ENCODE measurements around the gene SDK1.
A peak's percentile ranks its signal among the peaks of the same experiment; 100 is the strongest.
"Not testable (repeated sequence)": the region's sequence is repeated elsewhere in the genome, so short reads cannot be mapped to it uniquely, and the experiment has no call there.

Gene SDK1

GRCh38 chr7:3544202-3544601 lies 243.2 kb downstream of the SDK1 start:
- DNase-seq: no peak

GRCh38 chr7:3548815-3549214 lies 247.8 kb downstream of the SDK1 start:
- no peak for DNase-seq

- DNase-seq: no peak
These were observed 248.5 kb downstream of the SDK1 start for GRCh38 chr7:3549601-3550000.

DNA sequence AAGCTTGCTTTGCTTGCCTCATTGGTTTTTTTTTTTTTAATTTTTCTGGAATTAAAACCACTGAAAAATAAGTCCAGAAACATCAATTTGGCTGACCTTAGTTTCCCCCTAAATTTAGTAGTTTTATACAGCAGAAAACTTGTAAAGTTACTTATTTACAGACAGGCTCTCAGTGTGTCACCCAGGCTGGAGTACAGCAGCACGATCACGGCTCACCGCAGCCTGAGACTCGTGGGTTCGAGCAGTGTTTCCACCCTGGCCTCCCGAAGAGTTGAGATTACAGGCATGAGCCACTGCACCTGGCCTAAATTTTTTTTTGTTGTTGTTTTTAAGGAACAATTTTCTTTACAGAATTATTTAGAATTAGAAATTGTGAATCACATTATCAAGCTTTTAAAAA lies 250.5 kb downstream of the SDK1 start:
- DNase-seq: no peak

DNA sequence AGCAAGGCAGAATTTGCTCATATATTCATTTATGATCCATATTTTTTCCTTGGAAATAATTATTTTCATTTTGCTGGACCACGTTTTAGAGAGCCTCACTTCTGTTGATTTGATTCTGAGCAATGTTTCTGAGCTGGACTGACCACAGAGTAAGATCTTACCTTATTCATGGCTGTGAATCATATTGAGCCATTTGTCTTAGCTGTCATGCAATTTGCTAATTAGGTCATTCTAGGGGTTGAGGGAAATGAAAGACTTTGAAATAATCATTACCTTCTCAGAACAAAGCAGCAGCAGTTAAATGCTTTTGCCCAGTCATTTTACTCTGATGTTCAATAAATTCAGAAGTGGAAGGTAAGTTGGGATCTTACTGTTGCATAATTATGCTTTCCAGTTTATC lies 251.4 kb downstream of the SDK1 start:
- DNase-seq: no peak

GRCh38 chr7:3558400-3558799 lies 257.3 kb downstream of the SDK1 start:
- DNase-seq: no peak

DNA sequence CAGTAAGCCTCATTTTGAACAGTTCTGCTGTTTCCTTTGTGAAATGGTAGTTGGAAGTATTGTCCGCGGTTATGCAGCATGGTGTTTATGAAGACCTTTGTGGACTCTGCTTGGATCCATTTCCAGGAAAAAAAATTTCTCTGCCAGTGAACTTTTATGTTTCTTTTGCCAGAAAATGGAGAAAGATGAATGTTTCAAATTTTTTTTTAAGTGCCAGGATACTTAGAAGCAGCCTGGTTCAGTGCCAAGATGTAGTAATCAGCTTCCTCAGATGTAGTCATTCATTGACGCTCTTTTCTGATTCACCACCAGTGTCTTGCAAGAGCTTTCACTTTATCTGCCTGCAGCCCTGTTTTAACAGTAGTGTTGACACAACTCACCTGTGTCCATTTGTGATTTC lies 258.2 kb downstream of the SDK1 start:
- peak; percentile 10 for DNase-seq

- no peak for DNase-seq
These were observed 259.4 kb downstream of the SDK1 start for GRCh38 chr7:3560495-3560894.

DNA sequence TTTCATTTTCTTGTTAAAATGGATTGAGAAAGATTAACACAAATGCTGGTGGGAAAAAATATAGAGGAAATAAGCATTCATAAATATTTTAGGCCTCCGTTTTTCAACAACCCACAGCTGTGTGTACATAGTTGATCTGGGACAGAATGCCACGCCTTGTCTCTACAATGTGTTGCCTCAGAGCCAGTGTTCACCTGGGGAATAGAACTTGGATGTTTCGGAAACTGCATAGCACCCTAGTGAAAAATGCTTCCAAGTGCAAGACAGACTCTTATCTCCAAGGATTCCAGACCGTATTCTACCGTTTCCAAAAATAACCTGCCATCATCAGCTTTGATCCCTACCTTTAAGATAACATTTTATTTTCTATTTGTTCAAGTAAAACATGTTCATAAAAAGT lies 260.9 kb downstream of the SDK1 start:
- no peak for DNase-seq

DNA sequence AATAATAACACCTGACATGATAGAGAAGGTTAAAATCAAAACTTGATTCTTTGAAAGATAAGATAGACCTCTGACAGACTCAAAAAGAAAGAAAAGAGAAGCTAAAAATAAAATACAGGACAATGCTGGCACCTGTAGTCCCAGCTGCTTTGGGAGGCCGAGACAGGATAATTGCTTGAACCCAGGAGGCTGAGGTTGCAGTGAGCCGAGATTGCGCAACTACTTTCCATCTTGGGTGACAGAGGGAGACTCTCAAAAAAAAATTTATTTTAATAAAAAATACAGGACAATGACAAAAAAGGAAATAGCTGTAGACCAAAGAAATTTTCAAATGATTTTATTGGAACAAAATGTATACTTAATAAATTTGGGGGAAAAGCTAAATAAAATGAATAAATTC lies 263.2 kb downstream of the SDK1 start:
- DNase-seq: no peak

DNA sequence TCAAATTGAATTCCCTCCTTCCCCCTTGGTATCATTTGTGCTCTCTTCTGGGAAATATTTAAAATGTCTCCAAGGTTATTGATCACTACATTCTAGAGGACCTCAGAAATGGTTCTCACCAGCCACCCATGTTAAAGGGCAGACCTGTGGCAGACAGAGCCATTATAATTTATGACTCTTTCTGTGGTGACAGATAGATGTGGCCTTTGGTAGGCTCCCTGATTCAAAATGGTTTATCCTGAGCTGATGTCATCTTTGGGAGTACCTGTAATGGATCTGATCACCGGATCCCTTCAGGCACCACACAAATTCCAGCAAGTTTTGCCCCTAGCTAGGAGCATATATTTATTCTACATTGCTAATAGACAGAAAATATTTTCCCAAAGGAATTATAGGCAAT lies 267.5 kb downstream of the SDK1 start:
- no peak for DNase-seq

- no peak for DNase-seq
These were observed 268.6 kb downstream of the SDK1 start for GRCh38 chr7:3569643-3570042.

GRCh38 chr7:3573151-3573550 lies 272.1 kb downstream of the SDK1 start:
- DNase-seq: no peak

DNA sequence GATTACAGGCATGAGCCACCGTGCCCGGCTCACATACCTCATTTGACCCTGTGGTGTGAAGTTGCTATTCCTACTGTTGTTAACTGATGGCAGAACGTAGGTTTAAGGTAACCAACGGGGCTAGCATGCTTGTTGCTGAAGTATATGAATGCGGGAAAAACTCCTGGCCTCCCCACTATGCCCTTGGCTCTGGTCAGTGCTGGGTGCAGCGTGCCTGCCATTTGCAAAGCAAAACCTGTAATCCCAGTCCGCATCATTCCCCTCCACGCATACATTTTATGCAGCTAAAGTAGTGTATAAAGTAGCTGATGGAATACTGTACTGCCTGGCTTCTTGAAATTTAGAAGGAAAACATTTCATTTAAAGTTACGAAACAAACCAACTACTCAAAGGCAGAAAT lies 273.3 kb downstream of the SDK1 start:
- DNase-seq: no peak

DNA sequence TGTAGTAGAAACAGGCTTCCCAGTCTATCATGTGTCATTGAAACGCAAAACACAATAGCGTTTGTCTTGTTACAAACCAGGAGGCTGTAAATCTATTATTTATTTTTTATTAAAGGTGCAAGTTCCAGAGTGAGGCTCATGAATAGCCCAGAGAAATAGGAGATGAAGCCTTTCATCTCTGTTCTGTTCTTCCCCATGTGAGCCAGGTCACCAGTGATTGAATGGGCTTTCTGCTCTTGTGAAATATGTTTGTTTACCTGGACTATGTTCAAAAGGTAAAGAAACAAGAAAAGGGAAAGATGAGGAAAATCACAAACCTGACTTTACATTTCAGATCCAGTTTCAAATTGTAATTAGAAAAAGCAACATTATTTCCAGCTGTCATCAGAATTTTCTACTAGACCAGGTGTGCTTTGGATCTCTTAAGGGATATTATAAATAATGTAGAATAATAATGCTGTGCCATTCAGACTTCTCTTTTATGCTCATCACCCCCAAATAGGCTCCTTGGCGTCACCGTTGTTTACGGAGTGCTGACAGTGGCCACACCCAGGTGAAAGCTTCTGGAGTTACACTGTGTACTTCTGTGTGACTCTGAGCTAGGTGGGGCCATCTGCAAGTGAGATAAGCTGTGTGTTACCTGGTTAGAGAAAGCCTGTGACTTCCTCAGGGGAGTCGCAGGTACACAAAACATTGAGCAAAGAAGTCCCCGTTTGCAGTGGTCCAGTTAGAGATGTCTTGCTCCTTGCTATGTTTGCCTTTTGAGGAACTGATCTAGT lies 274.9 kb downstream of the SDK1 start:
- DNase-seq: no peak

DNA sequence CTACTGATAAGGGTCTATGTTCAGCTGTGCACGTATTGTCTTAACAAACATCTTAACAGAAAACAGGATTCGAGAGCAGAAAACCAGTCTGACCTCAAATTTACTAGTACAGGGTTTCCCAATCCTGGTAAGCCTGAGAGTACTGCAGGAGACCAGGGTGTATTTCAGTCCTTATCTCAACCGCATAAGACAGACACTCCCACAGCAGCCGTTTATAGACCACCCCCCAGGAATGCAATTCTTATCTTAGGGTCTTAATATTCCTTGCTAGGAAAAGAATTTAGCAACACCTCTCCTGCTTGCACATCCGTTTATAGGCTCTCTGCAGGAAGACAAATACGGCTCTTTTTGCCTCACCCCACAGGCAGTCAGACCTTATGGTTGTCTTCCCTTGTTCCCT lies 277.3 kb downstream of the SDK1 start:
- DNase-seq: no peak

DNA sequence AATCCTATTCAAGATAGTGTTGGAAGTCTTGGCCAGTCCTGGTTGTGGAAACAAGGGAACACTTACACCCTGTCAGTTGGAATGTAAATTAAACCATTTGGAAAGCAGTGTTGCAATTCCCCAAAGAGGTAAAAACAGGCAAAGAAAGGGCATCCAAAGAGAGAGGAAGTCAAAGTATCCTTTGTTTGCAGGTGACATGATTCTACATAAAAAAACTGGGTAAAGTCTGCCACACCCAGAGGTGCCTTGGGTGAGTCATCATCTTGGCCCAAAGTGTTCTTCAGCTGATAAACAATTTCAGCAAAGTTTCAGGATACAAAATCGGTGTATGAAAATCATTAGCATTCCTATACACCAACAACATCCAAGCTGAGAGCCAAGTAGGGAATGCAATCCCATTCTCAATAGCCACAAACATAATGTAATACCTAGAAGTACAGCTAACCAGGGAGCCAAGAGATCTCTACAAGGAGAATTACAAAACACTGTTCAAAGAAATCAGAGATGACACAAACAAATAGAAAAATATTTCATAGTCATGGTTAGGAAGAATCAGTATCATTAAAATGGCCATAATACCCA lies 278.7 kb downstream of the SDK1 start:
- DNase-seq: no peak

DNA sequence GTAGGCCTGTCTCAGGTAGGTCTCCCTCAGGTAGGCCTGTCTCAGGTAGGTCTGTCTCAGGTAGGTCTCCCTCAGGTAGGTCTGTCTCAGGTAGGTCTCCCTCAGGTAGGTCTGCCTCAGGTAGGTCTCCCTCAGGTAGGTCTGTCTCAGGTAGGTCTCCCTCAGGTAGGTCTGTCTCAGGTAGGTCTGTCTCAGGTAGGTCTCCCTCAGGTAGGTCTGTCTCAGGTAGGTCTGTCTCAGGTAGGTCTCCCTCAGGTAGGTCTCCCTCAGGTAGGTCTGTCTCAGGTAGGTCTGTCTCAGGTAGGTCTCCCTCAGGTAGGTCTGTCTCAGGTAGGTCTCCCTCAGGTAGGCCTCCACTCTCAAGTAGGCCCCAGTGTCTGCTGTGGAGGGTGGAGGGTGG lies 281.1 kb downstream of the SDK1 start:
- not testable (repeated sequence) for DNase-seq

- no peak for DNase-seq
These were observed 284.8 kb downstream of the SDK1 start for GRCh38 chr7:3585826-3586225.

- no peak for DNase-seq
These were observed 287.3 kb downstream of the SDK1 start for GRCh38 chr7:3588341-3588740.

- no peak for DNase-seq
These were observed 288.7 kb downstream of the SDK1 start for GRCh38 chr7:3589752-3590151.

DNA sequence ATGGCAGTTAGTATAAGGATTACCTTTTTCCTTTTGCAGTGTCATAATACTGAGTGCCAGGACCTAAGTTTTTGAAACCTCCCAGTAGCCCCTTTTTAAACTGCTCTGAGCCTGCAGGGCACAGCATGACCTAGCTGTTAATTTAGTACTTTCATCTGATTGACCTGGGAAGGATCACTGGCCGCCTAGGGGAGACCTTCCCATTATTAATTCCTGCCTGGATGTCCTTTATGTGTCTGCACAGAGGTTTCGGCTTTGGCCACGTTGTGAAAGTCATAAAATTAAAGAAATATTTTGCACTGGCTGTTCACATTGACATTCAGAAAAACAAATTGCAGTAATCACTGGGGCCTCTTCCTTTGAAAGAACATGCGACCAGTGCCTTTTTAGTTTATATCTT lies 290.2 kb downstream of the SDK1 start:
- DNase-seq: no peak

DNA sequence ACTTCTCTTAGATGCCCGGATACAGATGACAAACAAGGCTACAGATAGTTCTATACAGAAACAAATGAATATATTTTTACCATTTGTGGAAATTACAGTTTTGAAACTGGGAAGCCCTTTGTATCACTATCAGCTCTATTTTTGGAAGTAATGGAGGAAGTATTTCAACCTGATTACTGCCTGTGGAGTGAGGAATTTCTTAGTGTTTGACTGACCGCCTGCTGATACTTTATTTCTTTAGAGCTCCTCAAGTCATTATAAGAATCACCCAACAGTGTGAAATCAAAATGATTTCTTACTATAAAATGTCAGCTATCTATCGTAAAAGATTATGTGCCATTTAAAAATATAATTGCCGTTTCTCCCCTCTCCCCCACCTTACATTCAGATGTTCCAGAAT lies 290.9 kb downstream of the SDK1 start:
- DNase-seq: no peak

- DNase-seq: no peak
These were observed 291.5 kb downstream of the SDK1 start for GRCh38 chr7:3592401-3593134.

All from NCI-H446 treated with DMSO at 0.1 percent for 48 hours (cell line).